ENCODE data around the gene PEPD.

- no peak for TF ChIP-seq CTCF (IDR thresholded peaks at IDR 0.05)
- no peak for TF ChIP-seq ZFX (IDR thresholded peaks at IDR 0.05; ENCODE audit: borderline replicate concordance)
Observed at GRCh38 chr19:33447336-33448158, 74.0 kb downstream of the PEPD start.
